ENCODE measurements around the gene SCT. TPM values are rescaled to one million over a fixed set of nuclear protein-coding genes. Genes with fewer than 3 reads are reported as not detected.

SCT gene
- total RNA-seq, 1 donor from 2014 or later, result not detected

DNA sequence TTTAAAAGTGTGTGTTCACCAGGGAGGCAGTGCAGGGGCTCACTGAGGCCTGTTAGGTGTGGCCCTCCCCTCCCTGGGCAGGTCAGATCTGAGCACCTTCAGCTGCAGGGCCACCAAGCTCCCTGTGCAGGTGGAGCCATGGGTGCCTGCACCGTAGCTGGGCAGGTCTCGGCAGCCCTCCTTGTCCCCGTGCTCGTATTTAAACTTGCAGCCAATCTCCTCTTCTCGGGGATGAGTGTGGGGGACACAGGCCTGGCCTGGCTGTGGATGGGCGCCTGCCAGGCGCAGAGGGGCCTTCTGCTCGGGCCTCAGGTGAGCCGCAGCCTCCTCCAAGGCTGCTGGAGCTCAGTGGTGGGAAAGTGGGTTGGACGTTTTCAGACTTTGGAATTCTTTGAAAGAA is 31.6 kb downstream of the SCT start:
- intact Hi-C loops (cut with DNase I), result no loop called here
- no peak for DNase-seq (ENCODE audit: low spot score)

DNA sequence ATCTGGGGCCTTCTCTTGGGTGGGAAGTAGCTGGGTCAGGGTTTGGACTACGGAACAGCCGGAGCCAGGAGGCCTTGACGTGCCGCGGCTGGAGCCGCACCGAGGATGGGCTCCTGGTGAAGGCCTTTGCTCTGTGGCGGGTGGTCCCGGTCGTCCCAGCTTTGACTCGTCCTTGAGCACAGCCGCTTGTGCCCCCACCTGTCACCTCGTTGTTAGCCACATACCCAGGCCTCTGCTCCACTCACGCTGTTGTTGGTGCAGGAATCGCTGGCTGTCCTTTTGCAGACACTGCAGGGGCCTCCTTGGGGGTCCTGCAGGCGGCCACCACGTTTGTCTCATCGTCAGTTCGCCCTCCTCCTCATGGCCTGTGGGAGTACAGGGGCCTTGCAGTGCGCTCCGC is 33.6 kb downstream of the SCT start:
- DNase-seq (ENCODE audit: low spot score), result no peak
- intact Hi-C loops (cut with DNase I), result no loop called here

DNA sequence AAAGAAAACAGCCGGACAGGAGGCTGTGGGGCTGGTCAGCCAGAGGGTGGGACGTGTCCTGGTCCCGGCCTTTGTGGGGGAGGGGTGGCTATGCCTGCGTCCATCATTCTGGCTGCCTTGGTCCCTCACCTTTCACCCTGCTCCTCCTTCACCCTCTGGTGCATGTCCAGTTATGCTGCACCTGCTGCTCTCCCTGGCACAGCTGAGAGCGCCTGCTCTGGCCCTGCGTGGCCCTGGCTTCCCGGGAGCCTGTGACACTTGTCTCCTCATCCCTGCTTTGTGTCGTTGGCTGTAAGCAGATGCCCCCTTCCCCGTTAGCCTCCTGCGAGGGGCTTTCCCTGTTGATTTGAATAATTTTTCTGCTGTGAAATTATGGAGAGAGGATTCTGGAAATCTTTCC is 34.1 kb downstream of the SCT start:
- intact Hi-C loops (cut with DNase I), result no loop called here
- DNase-seq (ENCODE audit: low spot score), result no peak

DNA sequence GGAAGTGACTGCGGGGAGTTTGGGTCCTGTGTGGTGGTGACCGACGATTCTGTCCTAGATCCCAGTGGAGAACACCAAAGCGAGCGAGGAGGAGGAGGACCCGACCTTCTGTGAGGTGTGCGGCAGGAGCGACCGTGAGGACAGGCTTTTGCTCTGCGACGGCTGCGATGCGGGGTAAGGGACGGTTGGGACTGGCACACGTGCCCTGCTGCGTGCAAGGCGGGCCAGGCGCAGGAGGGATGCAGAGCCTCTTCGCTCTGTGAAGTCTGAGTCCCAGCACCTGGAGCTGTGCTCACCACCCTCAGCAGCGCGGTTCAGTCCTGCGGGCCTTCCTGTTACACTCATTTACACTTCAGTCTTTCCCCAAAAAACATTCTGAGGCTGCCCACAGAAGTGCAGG is 34.5 kb downstream of the SCT start:
- DNase-seq (ENCODE audit: low spot score), result no peak
- intact Hi-C loops (cut with DNase I), result no loop called here

DNA sequence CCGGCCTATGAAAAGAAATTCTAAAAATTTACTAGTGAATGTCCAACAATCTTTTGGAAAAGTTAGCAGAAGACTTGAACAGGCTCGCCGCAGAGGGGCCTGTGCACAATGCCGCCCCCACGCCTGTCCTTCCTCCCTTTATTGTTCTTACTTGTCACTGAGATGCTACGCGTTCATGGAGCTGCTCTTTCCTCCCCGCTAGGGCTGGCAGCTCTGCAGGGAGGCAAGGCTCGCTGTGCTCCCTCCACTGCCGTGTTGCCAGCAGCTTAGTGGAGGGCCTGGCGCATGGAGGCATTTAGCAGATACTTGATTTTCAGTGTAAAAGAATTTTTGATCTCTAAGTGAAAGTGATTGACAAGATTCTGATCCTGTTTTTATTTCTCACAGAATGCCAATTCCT is 36.0 kb downstream of the SCT start:
- intact Hi-C loops (cut with DNase I), result no loop called here
- no peak for DNase-seq (ENCODE audit: low spot score)

DNA sequence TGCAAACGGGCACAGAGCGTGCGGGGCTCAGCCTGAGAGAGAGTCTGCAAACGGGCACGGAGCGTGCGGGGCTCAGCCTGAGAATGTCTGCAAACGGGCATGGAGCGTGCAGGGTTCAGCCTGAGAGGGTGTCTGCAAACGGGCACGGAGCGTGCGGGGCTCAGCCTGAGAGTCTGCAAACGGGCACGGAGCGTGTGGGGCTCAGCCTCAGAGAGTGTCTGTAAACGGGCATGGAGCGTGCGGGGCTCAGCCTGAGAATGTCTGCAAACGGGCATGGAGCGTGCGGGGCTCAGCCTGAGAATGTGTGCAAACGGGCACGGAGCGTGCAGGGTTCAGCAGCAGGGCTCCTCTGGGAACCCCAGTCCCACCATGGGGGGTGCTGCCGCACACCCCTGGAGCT is 37.2 kb downstream of the SCT start:
- intact Hi-C loops (cut with DNase I), result no loop called here
- DNase-seq (ENCODE audit: low spot score), result no peak

DNA sequence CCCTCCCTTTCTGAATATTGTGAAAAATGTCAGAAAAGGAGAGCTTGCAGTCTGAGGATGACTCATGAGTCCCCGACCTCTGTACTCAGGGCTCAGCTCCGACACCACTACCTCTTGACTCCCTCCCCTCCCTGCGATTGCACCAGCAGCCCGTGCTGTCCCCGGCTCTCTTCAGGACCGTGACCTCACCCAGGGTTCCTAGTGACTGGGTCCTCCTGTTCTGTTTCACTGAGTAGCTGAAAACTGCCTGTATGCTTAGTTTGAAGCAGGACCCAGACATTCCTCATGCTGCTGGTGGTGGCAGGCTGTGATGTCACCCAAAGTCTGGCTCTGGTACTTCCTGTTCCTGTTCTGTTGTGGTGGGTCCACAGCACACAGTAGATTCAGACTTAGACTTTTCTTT is 39.0 kb downstream of the SCT start:
- intact Hi-C loops (cut with DNase I), result no loop called here
- no peak for DNase-seq (ENCODE audit: low spot score)

DNA sequence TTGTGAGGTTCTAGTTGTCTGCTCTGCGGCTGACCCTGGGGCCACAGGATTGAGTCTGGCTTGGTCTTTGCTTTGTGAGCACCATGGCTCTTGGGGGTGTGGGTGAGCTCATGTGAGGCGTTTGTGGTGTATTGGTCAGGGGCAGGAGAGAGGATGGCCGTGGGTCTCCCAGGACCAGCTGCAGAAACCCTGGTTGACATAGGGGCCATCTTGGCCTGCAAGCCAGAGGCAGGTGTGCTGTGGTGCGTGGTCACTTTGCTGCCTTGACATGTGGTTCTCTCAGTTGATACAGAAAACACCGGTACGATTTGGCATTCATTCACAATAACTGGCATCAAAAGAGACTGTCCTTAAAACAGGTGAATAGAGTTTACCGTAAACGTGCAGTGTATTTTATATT is 39.4 kb downstream of the SCT start:
- intact Hi-C loops (cut with DNase I), result no loop called here
- no peak for DNase-seq (ENCODE audit: low spot score)

DNA sequence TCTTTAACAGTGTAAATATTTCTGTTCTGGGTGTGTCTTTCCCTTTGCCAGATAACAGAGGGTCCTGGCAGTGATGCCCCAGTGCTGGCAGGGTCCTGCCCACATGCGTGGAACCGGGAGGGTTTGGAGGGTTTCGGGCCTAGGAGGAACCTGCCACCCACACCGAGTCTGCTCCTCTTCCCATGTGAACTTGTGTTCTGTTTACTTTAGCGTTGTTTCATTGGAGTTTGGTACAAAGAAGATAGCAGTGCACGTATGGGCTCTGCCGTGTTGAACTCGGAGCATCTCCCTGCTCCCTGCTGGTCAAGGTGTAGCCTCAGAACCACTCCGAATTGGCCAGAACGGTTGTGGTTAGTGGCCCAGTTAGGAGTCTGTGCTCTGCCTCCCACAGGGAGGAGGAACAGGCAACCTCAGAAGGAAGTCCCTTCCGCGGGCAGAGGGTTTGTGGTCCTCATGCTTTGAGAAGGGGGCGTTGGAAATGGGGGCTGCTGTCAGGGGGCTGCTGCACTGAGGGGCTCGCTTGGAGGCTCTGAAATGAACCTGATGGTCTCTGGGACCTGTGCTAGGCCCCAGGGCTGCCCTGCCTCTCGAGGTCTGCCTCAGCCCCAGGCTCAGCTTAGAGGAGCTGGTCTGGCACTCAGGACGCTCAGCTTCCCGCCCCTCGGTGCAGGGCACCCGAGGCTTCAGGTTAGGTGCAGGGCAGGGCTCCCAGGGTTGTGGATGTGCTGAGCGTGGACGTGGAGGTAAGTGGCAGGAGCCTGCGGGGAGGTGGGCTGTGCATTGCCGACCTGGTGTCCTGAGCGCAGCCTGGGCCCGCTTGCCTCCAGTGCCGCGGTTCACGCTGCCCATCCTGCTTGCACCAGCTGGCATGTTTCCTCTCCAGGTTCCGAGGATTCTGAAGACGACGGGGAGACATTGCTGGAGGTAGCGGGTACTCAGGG is 40.3 kb downstream of the SCT start:
- intact Hi-C loops (cut with DNase I), result no loop called here
- no peak for DNase-seq (ENCODE audit: low spot score)

DNA sequence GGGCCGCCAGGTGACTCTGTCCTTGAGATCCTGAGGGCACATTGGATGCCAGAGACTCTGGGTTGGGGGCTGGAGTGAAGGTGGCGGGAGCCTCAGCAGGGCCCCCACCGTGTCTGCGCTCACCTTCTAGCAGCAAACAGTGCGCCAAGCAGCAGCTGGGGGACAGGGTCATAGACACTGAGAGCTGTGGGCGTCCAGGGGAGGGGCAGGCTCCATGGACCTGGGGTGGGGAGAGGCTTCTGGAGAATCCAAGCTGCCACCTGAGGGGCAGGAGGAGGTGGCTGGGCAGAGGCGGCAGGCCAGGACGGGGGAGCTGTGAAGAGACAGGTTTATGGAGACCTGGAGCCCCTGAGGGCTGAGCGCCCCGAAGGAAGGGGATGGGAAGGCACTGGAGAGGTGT is 42.7 kb downstream of the SCT start:
- intact Hi-C loops (cut with DNase I), result no loop called here
- DNase-seq (ENCODE audit: low spot score), result no peak

DNA sequence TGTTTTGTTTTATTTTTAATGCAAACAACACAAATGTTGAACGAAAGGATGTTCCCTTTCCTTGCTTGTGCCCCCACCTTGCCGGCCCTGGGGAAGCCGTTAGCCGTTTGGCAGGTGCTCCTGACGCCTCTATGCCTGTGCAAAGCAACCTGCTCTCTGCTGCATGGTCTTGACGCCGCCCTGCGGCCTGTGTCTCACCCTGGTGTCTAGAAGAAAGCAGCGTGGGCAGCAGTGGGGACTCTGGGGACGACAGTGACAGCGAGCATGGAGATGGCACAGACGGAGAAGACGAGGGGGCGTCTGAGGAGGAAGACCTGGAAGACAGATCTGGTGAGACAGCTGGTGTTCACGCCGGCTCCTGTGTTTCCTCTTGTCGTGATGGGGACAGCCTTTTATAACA is 45.2 kb downstream of the SCT start:
- no peak for DNase-seq (ENCODE audit: low spot score)
- intact Hi-C loops (cut with DNase I), result no loop called here

DNA sequence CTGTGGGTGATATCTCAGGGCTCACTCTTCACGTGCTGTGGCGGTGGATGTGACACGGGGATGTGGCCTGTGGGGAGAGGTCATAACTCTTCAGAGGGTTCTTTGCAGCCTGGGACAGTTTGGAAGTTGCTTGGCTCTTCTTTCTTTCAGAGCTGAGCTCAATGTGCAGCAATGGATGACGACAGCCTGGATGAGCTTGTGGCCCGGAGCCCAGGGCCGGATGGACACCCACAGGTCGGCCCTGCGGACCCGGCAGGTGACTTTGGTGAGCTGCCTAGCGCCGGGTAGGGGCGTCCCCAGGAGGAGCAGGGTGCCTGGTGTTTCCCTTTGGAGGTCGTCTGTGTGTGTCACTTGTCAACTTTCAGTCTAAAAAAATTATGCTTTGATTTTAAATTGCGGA is 45.6 kb downstream of the SCT start:
- intact Hi-C loops (cut with DNase I), result no loop called here
- DNase-seq (ENCODE audit: low spot score), result no peak

DNA sequence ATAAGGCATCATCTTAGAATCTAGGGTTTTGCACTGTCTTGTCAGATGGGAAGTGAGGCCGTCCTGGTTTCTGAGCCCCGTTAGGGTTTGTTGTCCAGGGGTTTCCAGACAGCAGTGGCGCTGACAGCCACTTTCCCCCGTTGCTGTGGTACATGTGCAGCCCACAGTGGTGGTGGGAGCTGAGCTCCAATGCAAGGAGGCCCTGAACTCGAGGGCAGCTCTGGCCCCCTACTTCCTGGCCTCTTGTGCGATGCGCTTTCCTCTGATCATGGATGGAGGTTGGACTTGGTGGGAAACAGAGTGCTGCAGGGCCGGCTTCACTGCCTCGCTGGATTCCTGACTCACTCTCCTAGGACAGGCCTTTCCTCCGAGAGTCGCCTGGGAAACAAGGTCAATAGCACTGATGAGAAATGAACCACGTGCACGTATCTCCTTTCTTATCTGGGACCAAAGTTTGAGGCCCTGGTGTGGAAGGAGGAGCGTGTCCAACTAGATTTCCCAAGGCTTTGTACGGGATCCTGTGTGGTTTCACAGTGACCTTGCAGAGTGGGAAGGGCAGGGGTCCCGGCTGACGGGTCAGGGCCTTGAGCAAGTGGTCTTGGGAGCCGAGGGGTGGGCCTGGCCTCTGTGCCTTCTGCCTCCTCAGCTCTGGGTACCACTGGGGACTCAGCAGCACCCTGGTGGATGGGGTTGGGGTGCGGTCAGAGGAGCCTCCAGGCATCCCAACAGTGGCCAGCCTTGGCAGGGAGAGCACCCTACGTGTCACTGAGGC is 47.0 kb downstream of the SCT start:
- intact Hi-C loops (cut with DNase I), result loop anchor here (5.0 kb wide), 1 partner anchor 37 kb away; the partner anchor contains the start of gene IRF7
- DNase-seq (ENCODE audit: low spot score), result no peak

DNA sequence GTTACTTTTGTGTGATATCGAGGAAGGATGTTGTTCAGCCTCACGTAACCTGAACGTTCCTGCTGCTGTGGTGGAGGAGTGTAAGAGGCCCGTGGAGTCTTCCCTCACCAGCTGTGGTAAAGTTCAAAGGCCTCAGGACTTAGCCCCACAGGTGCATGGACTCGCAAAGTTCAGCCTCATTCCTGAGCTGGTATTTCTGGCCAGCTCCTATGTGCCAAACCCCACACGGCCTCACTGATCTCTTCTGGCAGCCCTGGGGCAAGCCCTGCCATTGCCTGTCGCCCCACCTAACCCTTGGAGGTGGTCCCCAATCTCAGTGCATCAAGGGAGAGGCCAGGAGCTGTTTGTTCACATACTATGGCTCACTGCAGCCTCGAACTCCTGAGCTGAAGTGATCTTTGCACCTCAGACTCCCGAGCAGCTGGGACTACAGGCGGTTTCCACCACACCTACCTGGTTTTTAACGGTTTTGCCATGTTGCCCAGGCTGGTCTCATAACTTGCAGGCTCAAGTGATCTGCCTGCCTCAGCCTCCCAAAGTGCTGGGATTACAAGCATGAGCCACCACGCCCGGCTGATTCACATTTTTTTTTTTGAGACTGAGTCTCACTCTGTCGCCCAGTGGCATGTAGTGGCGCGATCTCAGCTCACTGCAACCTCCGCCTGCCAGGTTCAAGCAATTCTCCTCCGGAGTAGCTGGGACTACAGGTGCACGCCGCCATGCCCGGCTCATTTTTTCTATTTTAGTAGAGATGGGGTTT is 48.5 kb downstream of the SCT start:
- DNase-seq (ENCODE audit: low spot score), result no peak
- intact Hi-C loops (cut with DNase I), result loop anchor here (5.0 kb wide), 1 partner anchor 39 kb away; the partner anchor contains the start of gene IRF7

DNA sequence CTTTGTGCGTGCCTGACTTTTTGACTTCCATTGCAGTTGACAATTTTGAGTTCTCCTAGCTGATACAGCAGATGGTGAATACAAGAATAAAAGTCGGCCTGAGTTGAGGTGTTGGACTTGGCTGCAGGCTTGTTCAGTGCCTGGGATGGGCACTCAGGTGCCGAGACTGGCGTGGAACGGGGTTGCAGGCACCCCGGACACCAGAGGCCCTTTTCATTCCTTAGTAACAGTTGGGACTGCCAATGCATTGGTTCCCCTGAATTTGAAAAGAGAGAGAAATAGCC is 49.4 kb downstream of the SCT start:
- DNase-seq (ENCODE audit: low spot score), result no peak
- intact Hi-C loops (cut with DNase I), result loop anchor here (5.0 kb wide), 1 partner anchor 40 kb away; the partner anchor contains the start of gene IRF7

DNA sequence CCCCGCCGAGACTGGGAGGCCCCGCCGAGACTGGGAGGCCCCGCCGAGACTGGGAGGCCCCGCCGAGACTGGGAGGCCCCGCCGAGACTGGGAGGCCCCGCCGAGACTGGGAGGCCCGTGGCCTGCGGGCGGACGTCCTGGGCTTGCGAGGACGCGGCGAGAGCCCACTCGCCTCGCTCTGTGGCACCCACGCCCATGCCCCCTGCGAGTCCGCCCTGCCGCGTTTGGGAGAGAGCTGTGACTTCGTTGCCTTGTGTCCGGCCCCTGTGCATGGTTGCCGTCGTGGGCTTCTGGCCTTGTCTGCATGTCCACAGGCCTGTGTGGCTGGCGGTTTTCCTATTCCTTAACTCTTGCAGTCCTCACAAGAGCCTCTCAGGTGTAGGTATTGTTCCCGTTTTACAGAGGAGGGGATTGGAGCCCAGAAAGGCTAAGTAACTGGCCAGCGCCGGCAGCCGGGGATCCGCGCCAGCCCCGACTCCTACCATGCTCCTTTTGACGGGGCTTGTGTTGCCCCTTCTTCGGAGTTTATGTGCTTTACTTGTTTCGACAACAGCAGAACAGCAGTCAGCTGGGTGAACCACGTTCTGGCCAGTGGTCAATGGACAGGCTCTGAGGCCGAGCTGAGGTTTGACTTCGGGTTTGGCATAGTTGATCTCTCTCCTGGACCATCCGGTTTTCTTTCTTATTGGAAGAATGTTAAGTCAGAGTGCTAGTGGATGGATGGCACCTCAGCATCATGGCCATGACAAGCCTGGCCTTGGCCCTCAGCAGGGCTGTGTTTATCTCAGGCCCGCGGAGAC is 50.0 kb downstream of the SCT start:
- DNase-seq (ENCODE audit: low spot score), result no peak
- intact Hi-C loops (cut with DNase I), result loop anchor here (1.0 to 5.0 kb wide), 2 partner anchors 40 to 42 kb away; partner anchors contain the start of genes HRAS and IRF7
